Measurements from ENCODE around the gene SPRYD4.
"Not testable (repeated sequence)": the region's sequence is repeated elsewhere in the genome, so short reads cannot be mapped to it uniquely, and the experiment has no call there.

Gene SPRYD4

GRCh38 chr12:56476143-56476542 lies 7.8 kb downstream of the SPRYD4 start:
- DNase-seq (ENCODE audit: low read depth in 2 of 2, low spot score in 1 of 2) = no peak

- DNase-seq (ENCODE audit: low read depth in 2 of 2, low spot score in 1 of 2) = no peak
Observed at GRCh38 chr12:56476972-56477432, 8.6 kb downstream of the SPRYD4 start.

DNA sequence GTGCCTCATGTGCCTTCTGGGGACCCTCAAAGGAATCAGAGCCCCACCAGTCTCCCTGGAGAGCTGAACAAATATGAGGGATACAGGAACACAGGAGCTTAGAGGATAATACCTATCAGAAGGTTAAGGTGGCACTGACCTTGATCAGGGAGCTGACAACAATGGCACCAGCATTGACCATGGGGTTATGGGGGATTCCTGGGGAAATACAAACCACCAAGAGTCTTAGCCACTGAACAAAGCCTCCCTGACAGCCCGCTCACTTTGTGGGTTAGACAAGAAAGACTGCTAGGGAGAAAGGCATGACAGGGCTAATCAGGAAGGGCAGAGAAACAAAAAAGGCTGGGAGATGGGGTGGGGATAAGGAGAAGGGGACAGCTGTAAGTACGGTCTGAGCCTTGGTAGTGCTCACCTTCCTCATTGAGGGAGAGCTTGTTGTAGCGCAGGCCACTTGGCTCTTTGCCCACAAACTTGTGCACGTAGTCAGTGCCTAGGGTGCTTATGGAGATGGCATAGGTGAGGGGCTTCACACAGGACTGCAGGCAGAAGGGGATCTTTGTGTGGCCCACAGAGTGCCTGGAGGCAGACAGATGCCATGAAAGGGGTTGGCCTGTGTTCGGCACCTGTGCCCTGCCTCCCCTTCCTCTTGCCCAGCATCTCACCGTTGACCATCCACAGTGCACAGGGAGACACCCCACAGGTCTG lies 9.3 kb downstream of the SPRYD4 start:
- no peak for DNase-seq (ENCODE audit: low read depth in 2 of 2, low spot score in 1 of 2)

DNA sequence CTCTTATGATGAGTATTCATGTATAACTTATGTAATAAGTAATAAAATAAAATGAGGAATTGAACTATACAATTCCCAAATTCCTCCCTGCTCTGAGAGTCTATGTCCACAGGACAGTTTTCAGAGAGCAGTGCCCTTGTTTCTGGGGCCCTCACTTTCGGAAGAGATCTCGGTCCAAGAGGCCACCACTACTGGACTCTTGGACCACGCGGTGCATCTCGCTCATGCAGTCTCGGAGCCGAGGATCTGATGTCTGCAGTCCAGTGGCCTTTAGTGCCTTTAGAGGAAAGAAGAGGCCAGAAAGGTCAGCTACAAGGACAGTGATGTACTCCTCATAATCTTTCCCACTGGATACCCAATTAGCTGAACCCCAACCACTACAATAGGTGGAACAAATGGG lies 11.2 kb downstream of the SPRYD4 start:
- no peak for DNase-seq (ENCODE audit: low read depth in 2 of 2, low spot score in 1 of 2)

DNA sequence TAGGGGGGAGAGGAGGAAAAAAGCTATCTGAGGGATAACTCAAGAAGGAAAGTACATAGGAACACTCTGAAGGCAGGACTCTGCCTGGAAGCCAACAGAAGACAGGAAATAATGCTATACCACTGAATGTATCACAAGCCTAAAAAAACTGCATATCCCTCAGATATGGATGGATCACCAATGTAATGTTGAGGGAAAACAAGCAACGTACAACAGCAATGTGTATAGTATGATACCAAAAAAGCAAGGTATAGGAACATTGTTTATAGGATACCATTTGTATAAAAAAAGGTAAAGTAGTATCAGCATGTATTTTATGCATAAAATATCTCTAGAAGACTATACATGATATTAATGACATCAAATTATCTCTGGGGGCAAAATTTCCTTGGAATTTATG lies 16.2 kb downstream of the SPRYD4 start:
- DNase-seq (ENCODE audit: low read depth in 2 of 2, low spot score in 1 of 2) = no peak

GRCh38 chr12:56486694-56487093 lies 18.3 kb downstream of the SPRYD4 start:
- DNase-seq (ENCODE audit: low read depth in 2 of 2, low spot score in 1 of 2) = no peak

DNA sequence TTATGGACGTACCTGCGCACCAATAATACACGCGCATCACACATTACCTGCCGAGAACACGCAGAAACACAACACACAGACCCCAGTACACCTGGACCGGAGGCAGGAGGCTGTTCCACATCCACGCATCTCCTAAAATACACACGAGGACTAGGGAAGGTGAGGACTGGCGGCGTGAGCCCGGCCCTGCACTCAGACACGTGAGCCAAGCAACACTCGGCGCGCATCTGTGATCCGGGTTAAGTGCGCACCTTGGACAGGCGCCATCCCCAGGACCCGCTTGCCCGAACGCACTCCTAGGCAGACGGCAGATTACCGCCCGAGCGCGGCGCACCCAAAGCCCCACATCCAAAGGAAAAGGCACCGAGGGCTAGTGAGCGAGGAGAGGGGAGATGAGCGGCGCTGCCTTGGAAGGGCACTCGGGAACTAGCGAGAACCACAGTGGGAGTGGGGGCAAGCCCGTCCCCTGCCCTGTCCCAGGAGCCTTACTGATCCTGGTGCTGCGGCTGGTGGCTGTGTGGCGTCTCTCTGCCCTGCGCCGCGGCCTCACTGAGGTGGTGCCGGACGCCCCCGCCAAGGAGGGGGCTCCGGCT lies 19.2 kb downstream of the SPRYD4 start:
- DNase-seq (ENCODE audit: low read depth in 2 of 2, low spot score in 1 of 2) = no peak

DNA sequence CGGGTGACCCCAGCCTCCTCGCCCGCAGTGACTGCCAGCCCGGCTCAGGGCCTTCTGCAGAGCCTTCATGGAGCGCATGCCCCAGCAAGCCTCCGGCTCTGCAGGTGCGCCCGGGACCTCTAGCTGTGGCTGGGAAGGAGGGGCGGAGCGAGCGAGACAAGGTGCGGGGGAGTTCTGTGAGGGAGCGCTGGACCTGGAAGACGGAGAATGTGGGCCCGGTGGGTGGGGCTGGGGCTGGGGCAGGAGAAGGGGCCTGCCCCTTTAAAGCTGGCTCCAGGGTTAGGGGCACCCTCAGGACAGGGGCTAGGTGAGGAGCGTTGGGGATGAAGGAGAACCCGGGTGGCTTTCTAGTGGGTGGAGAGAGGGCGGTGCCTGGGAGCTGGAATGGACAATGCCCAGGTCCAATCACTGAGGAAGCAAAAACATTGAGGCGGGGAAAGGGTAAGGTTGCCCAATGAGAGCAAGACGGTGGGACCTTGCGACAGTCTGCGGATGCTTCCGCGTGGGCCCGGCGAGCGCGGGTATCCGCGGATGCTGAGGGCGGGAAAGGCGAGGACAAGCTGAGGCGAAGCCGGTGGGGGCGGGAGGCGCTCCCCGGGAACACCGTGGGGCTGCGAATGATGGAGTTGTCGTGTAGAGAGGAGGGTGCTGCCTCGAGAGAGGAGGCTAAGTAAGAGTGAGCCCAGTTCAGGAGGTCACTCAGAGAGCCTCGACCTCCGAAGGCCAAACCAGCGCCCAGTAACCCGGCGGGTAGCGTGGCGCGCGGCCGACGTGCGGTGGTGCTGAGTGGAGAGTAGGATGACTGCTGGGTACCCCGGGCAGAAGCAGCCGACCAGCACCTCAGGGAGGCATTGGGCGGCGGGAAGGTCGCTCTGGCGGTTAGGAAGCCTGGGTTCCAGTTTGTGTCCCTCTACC lies 19.9 kb downstream of the SPRYD4 start, which contains the start of gene GLS2:
Gene GLS2, minus strand, starts transcription at position 121 of the 915 bp plus-strand sequence. Its CDS starts 43 bp downstream, at position 78.
- DNase-seq (ENCODE audit: low read depth in 2 of 2, low spot score in 1 of 2) = peak; percentile 38 to 39

GRCh38 chr12:56490360-56490759 lies 22.0 kb downstream of the SPRYD4 start:
- no peak for DNase-seq (ENCODE audit: low read depth in 2 of 2, low spot score in 1 of 2)

GRCh38 chr12:56493409-56494105 lies 25.2 kb downstream of the SPRYD4 start:
- not testable (repeated sequence) for DNase-seq (ENCODE audit: low read depth in 2 of 2, low spot score in 1 of 2)

DNA sequence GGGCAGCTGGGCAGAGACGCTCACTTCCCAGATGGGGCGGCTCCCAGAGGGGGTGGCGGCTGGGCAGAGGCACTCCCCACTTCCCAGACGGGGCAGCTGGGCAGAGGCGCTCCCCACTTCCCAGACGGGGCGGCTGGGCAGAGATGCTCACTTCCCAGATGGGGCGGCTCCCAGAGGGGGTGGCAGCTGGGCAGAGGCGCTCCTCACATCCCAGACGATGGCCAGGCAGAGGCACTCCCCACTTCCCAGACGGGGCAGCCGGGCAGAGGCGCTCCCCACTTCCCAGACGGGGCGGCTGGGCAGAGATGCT lies 25.7 kb downstream of the SPRYD4 start:
- DNase-seq (ENCODE audit: low read depth in 2 of 2, low spot score in 1 of 2) = not testable (repeated sequence)

DNA sequence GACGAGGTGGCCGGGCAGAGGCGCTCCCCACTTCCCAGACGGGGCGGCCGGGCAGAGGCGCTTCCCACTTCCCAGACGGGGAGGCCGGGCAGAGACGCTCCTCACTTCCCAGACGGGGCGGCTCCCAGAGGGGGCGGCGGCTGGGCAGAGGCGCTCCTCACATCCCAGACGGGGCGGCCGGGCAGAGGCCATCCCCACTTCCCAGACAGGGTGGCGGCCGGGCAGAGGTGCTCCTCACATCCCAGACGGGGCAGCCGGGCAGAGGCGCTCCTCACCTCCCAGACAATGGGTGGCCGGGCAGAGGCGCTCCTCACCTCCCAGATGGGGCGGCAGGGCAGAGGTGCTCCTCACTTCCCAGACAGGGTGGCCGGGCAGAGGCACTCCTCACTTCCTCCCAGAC lies 26.1 kb downstream of the SPRYD4 start:
- DNase-seq (ENCODE audit: low read depth in 2 of 2, low spot score in 1 of 2) = not testable (repeated sequence)

DNA sequence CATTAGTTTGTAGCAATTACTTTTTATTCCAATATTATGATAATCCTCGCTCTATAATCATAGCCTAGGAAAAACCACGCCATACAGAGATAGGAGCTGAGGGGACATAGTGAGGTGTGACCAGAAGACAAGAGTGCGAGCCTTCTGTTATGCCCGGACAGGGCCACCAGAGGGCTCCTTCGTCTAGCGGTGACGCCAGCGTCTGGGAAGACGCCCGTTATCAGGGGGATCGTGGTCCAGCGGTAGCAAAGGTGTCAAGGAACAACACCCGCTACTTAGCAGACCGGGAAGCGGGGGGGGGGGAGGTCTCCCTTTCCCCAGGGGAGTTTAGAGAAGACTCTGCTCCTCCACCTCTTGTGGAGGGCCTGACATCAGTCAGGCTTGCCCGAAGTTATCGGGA lies 28.3 kb downstream of the SPRYD4 start:
- DNase-seq (ENCODE audit: low read depth in 2 of 2, low spot score in 1 of 2) = not testable (repeated sequence)

DNA sequence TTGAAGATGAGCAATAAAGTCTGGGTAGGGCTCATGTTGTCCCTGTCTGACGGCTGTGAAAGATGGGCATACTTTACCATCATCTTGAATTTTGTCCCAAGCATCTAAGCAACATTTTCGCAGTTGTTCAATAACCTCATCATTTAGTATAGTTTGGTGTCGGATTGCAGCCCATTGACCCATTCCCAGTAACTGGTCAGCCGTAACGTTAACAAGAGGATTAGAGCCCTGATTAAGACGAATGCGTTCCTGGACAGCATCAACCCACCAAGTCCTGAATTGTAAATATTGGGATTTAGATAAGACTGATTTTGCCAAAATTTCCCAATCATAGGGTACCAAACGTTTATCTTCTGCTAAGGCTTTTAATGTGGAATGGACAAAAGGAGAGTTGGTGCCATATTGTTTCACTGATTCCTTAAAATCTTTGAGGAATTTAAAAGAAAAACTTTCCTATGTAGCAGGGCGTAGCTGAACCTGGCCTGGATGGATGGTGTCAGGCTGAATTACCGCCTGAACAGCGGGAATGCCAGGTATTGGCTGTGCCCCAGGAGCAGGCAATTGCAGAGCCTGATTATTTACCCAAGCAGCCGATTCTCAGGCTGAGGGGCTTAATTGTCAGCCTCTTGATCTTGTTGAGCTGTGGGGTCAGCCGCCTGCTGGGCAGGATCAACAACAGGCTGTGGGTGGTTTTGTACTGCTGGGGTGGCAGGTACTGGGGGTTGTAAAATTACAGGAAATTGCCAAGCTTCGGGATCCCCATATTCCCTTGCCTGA lies 29.9 kb downstream of the SPRYD4 start:
- not testable (repeated sequence) for DNase-seq (ENCODE audit: low read depth in 2 of 2, low spot score in 1 of 2)

- not testable (repeated sequence) for DNase-seq (ENCODE audit: low read depth in 2 of 2, low spot score in 1 of 2)
Observed at GRCh38 chr12:56499452-56499851, 31.1 kb downstream of the SPRYD4 start.

DNA sequence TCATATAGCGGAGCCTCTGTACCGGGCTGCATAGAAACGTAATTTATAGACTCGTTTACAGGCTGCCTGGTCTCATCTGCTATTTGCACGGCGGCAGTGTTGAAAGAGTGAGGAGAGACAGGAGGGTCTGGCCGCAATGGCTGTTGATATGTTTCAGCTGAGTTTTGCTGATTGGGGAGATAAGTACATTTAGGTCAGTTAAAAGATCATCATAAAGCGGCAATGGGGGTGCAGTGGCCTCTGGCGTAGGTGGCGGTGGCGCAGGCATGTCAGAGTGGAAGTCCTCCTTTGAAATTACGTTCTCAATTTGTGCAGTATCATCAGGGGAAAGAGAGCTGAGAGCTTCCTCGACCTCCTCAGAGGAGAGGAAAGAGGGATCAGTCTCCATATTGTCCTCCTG lies 31.5 kb downstream of the SPRYD4 start:
- not testable (repeated sequence) for DNase-seq (ENCODE audit: low read depth in 2 of 2, low spot score in 1 of 2)

- DNase-seq (ENCODE audit: low read depth in 2 of 2, low spot score in 1 of 2) = no peak
Observed at GRCh38 chr12:56510786-56511185, 42.4 kb downstream of the SPRYD4 start.

DNA sequence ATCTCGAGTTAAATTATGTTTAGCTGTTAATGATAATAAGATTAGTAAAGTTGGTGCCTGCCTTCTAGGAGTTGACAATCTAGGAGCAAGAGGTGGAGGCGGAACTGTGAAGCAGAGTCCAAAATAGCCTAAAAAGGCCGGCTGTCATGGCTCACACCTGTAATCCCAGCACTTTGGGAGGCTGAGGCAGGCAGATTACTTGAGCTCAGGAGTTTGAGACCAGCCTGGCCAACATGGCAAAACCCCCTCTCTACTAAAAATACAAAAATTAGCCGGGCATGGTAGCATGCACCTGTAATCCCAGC lies 45.6 kb downstream of the SPRYD4 start:
- not testable (repeated sequence) for DNase-seq (ENCODE audit: low read depth in 2 of 2, low spot score in 1 of 2)

DNA sequence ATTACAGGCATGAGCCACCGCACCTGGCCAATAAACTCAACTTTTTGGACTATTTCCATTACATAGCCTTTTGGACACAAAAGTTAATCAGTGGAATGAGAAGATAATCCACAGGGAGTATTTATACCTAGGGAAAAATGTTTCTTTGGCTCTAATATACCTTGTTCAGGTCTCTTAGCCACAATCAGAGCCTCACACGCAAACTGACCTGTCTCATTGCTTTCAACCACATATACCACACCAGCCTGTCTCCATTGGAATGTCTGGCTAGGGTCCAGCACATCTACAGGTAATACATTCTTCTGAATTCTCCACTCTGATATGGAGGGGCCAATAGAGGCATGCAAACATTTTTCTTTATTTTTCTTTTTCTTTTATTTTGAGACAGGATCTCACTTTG lies 49.5 kb downstream of the SPRYD4 start:
- no peak for DNase-seq (ENCODE audit: low read depth in 2 of 2, low spot score in 1 of 2)

DNA sequence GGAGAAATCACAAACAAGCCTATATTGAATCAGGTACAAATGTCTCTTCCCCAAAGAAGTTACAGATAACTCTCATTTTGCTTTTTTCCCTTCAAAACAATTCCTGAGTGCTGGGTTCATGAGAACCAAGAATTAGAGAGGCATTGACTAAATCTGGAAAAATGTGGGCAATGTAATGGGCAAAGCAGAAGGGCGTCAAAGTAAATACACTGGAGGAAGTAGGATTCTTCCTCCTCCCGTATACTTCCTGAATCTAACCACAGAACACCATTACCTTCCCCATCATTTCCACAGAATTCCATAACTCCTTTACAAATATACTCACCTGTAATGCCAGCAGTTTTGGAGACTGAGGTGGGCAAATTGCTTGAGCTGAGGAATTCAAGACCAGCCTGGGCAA lies 50.2 kb downstream of the SPRYD4 start:
- DNase-seq (ENCODE audit: low read depth in 2 of 2, low spot score in 1 of 2) = no peak

DNA sequence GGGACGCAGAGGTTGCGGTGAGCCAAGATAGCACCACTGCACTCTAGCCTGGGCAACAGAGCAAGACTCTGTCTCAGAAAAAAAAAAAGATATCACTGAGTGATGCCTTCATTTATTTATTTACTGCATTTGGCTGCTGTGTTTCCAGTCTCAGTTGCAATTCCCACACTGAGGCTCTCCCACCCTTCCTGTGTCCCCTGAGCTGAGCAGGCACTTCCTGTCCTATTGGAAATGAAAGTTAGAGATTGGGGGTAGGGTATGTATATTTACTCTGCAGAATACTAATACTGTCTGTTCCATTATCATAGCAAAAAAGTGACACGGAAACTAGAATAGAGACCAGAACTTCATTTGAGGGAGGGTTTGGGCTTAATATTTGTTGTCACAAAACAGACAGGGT lies 51.7 kb downstream of the SPRYD4 start:
- no peak for DNase-seq (ENCODE audit: low read depth in 2 of 2, low spot score in 1 of 2)

All from stimulated activated CD8-positive, alpha-beta memory T cell treated with anti-CD3 and anti-CD28 coated beads, Interleukin-4, amount 100 ng/mL, for 1 hour (primary cell).